Astrocyte of the cerebellum (primary cell): Measurements from ENCODE around the gene KCNJ6.

Experiments used
- DNase-seq: peaks from one replicate; pipeline ENCODE4 v3.0.0-alpha.2; 2011; ENCODE audit warnings: low read depth
- H3K4me3 ChIP-seq: 2 replicates; pipeline ENCODE4 v1.5.1; 2011; ENCODE audit warnings: mild to moderate bottlenecking, low read depth, low read length, moderate library complexity
- in situ Hi-C: cut with HindIII; loops from 2 replicates; pipeline ENCODE4 v1.10.0; 2017; ENCODE audit warnings: low sequenced_read_pairs
- TF ChIP-seq, protein P1 (sequence below): IDR thresholded peaks from 2 replicates; pipeline ENCODE4 v1.5.1; 2012; ENCODE audit warnings: low read length, low read depth, moderate library complexity, mild to moderate bottlenecking; ENCODE audit errors: missing control alignments

Gene KCNJ6

GRCh38 chr21:37896788-37897187 is 19.5 kb downstream of the KCNJ6 start:
- no peak for DNase-seq
- TF ChIP-seq, protein P1, sequence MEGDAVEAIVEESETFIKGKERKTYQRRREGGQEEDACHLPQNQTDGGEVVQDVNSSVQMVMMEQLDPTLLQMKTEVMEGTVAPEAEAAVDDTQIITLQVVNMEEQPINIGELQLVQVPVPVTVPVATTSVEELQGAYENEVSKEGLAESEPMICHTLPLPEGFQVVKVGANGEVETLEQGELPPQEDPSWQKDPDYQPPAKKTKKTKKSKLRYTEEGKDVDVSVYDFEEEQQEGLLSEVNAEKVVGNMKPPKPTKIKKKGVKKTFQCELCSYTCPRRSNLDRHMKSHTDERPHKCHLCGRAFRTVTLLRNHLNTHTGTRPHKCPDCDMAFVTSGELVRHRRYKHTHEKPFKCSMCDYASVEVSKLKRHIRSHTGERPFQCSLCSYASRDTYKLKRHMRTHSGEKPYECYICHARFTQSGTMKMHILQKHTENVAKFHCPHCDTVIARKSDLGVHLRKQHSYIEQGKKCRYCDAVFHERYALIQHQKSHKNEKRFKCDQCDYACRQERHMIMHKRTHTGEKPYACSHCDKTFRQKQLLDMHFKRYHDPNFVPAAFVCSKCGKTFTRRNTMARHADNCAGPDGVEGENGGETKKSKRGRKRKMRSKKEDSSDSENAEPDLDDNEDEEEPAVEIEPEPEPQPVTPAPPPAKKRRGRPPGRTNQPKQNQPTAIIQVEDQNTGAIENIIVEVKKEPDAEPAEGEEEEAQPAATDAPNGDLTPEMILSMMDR, result no peak
- in situ Hi-C loops, result no loop called here
- H3K4me3 ChIP-seq, result no peak overlapping the region

GRCh38 chr21:37891972-37892371 is 24.3 kb downstream of the KCNJ6 start:
- no peak for DNase-seq
- TF ChIP-seq, protein P1, result no peak
- no peak overlapping the region for H3K4me3 ChIP-seq
- in situ Hi-C loops, result no loop called here

- DNase-seq, result no peak
- no peak overlapping the region for H3K4me3 ChIP-seq
- in situ Hi-C loops, result no loop called here
- TF ChIP-seq, protein P1, result no peak
These were observed 27.6 kb downstream of the KCNJ6 start for GRCh38 chr21:37888659-37889058.

- TF ChIP-seq, protein P1, result no peak
These were observed 29.4 kb downstream of the KCNJ6 start for GRCh38 chr21:37886726-37887299.

DNA sequence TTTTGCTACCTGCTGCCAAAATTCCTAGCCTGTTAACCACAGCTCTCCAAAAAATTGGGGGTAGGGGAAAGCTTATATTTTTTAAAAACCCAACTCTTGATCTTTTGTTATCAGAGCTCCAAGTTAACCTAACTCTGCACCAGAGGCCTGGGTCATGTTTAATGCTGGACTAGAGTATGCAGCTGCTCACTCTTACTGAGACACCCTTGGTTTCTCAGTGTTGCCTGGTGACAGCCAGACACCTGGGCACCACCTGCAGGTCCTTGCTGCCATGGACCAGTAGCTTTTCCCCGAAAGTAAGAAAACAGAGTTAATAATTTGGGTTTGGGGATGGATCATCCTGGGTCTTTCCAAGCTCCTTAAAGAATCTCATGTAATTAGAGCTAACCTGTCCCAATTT is 30.1 kb downstream of the KCNJ6 start:
- no peak overlapping the region for H3K4me3 ChIP-seq
- no peak for DNase-seq
- in situ Hi-C loops, result no loop called here
- TF ChIP-seq, protein P1, result no peak

More at GRCh38 chr21:37886726-37887299, 29.4 kb downstream of the KCNJ6 start:
- no peak overlapping the region for H3K4me3 ChIP-seq
- no peak for DNase-seq
- in situ Hi-C loops, result no loop called here

- TF ChIP-seq, protein P1, result no peak
- peak; percentile 27 for DNase-seq
- H3K4me3 ChIP-seq, result no peak overlapping the region
- in situ Hi-C loops, result no loop called here
These were observed 37.2 kb downstream of the KCNJ6 start for GRCh38 chr21:37878946-37879660.
